ENCODE measurements around the gene JUN. TPM values are rescaled to one million over a fixed set of nuclear protein-coding genes. Genes with fewer than 3 reads are reported as not detected.

Gene JUN
- total and polyA plus RNA-seq, 12 donors, result 29.4 to 250 (median 57.7) TPM

DNA sequence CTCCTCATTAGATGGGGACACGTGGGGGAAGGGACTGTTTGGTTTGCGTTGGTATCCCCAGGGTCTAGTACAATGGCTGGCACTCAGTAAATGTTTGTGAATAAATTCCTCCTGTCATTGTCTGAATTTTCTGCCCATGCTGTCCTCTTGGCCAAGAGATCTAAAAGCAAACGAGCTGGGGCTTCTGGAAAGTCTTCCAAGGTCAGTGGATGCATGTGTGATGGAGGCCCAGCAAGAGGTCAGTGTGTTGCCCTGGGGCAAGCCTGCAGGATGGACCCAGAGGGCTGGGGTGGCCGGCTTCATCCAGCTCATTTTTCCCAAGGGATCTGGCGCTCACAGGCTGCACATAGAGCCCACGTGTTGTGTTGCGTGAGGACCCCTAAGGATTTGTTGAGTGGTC lies 30.0 kb upstream of the JUN start:
- no peaks in the 10 kb centered on the region for H3K36me3 ChIP-seq (replicated peaks in 1 of 2)
- H3K27me3 ChIP-seq, result no peaks in the 10 kb centered on the region
- TF ChIP-seq, protein P1, sequence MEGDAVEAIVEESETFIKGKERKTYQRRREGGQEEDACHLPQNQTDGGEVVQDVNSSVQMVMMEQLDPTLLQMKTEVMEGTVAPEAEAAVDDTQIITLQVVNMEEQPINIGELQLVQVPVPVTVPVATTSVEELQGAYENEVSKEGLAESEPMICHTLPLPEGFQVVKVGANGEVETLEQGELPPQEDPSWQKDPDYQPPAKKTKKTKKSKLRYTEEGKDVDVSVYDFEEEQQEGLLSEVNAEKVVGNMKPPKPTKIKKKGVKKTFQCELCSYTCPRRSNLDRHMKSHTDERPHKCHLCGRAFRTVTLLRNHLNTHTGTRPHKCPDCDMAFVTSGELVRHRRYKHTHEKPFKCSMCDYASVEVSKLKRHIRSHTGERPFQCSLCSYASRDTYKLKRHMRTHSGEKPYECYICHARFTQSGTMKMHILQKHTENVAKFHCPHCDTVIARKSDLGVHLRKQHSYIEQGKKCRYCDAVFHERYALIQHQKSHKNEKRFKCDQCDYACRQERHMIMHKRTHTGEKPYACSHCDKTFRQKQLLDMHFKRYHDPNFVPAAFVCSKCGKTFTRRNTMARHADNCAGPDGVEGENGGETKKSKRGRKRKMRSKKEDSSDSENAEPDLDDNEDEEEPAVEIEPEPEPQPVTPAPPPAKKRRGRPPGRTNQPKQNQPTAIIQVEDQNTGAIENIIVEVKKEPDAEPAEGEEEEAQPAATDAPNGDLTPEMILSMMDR (IDR thresholded peaks at IDR 0.05), result no peak
- no peak for TF ChIP-seq POLR2A (IDR thresholded peaks at IDR 0.05)
- peak overlapping the region in 3 of 5 donors; percentile 93 to 95 (median 94) for H3K27ac ChIP-seq
- H3K9me3 ChIP-seq (replicated peaks in 1 of 3), result no peaks in the 10 kb centered on the region
- DNase-seq, result peak in 1 of 7 donors; percentile 21
- H3K4me3 ChIP-seq, result no peak overlapping the region
- H3K4me1 ChIP-seq (replicated peaks in 1 of 2), result peaks cover 17 to 36% of the 10 kb centered on the region in 2 donors
- 49 to 80% (median 72%) methylated on average over 3 to 7 of the region's 7 CpGs for WGBS, 4 donors
- intact Hi-C loops (cut with DNase I), result no loop called here

DNA sequence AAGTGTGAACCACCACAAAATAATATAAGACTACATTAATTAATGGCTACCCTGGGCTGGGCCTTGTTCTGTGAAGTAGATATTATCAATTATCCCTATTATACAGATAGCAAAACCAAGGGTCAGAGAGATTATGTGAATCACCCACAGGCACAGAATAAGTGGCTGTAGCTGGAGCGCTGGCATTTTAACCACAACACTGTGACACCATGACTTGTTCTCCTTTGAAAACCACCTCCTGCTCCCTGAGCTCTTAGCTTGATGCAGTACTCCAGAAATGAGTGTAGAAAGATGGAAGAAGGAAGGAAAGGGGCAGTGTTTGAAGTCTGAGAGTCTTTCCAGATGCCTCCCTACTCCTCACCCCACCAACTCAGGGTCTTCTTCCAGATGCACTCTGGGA lies 29.5 kb upstream of the JUN start:
- WGBS, 4 donors, result 73 to 87% (median 80%) methylated on average over 1 of the region's 1 CpG
- Histone ChIP-seq H3K9me3 (replicated peaks in 1 of 3) (no peaks in the 10 kb centered on the region), H3K4me3 (no peak overlapping the region), H3K27me3 (no peaks in the 10 kb centered on the region), H3K27ac (peak overlapping the region in 2 of 5 donors; percentile 93 to 94), H3K4me1 (replicated peaks in 1 of 2) (peaks cover 17 to 36% of the 10 kb centered on the region in 2 donors), H3K36me3 (replicated peaks in 1 of 2) (no peaks in the 10 kb centered on the region)
- no peak for DNase-seq
- intact Hi-C loops (cut with DNase I), result no loop called here
- TF ChIP-seq, protein P1 (IDR thresholded peaks at IDR 0.05), result no peak
- TF ChIP-seq POLR2A (IDR thresholded peaks at IDR 0.05), result no peak

DNA sequence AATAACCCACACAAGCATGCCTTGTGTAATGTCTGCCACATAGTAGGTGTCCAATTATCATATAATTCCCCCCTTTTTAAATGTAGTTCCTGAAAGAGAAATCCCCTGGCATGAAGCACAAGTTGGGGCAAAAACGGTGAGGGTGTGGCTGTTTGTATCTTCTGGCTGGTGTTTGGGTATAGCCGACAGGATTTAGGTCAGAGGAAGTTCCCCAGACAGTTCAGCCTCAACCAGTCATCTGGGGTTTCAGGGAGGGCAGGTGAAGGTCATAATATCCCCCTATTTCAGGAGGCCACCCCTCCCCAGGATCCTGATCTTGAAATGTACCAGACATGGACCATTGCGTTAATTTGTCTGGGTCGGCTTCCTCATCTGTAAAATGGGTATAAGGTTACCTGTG lies 29.1 kb upstream of the JUN start:
- Histone ChIP-seq H3K27me3 (no peaks in the 10 kb centered on the region), H3K4me3 (no peak overlapping the region), H3K9me3 (replicated peaks in 1 of 3) (no peaks in the 10 kb centered on the region), H3K4me1 (replicated peaks in 1 of 2) (peaks cover 17 to 36% of the 10 kb centered on the region in 2 donors), H3K27ac (peak overlapping the region in 1 of 5 donors; percentile 94), H3K36me3 (replicated peaks in 1 of 2) (no peaks in the 10 kb centered on the region)
- DNase-seq, result no peak
- TF ChIP-seq POLR2A (IDR thresholded peaks at IDR 0.05), result no peak
- TF ChIP-seq, protein P1 (IDR thresholded peaks at IDR 0.05), result no peak
- intact Hi-C loops (cut with DNase I), result no loop called here
- 51 to 68% (median 65%) methylated on average over 4 of the region's 4 CpGs for WGBS, 4 donors

DNA sequence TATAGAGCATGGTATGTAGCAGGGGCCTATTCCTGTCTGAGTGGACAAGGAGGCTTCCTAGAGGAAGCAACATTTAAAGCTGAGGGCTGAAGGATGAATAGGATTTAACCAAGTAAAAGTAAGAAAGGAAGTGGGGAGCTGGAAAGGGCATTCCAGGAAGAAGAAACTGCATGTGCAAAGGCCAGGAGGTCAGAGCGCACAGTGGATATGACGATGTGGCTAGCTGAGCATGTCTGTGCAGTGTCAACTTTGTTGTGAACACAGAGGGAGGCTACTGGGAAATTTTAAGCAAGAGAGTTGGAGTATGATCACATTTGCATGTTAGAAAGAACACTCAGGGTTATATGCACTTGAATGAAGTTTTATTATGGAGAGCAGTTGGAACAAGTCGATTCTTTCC lies 28.6 kb upstream of the JUN start:
- DNase-seq, result no peak
- H3K9me3 ChIP-seq (replicated peaks in 1 of 3), result no peaks in the 10 kb centered on the region
- no peaks in the 10 kb centered on the region for H3K27me3 ChIP-seq
- H3K27ac ChIP-seq, result no peak overlapping the region
- 71 to 75% (median 74%) methylated on average over 3 of the region's 3 CpGs for WGBS, 4 donors
- peaks cover 17 to 36% of the 10 kb centered on the region in 2 donors for H3K4me1 ChIP-seq (replicated peaks in 1 of 2)
- H3K36me3 ChIP-seq (replicated peaks in 1 of 2), result no peaks in the 10 kb centered on the region
- no peak overlapping the region for H3K4me3 ChIP-seq
- no peak for TF ChIP-seq POLR2A (IDR thresholded peaks at IDR 0.05)
- TF ChIP-seq, protein P1 (IDR thresholded peaks at IDR 0.05), result no peak
- intact Hi-C loops (cut with DNase I), result no loop called here

Data from adrenal gland (tissue), 12 donors.